ENCODE measurements around the gene PRKCE. TPM values are rescaled to one million over a fixed set of nuclear protein-coding genes. Genes with fewer than 3 reads are reported as not detected.

Gene PRKCE
- total RNA-seq, 1 experiment from 2014 or later, result 14.0 TPM

DNA sequence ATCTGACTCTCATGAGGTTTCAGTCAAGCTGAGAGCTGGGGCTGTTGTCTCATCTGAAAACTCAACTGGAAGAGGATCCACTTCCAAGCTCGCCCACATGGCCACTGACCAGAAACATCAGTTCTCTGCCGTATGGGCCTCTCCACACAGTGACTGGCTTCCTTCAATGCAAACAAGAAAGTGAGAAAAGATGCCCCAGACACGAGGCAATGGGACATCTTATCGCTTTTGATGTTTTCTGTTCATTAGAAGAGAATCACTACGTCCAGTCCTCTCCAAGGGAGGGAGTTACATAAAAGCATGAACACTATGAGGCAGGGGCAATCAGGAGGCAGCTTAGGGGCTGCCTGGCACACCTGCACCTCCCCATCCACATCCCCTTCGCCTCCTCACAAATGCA, 338.7 kb downstream of the PRKCE start:
- in situ Hi-C loops (cut with HindIII; ENCODE audit: low pct_unique_long_range_greater_than_20kb, low sequenced_read_pairs), result no loop called here
- Histone ChIP-seq H3K27me3 (ENCODE audit: control insufficient read depth, insufficient read depth, low read length) (no peaks in the 10 kb centered on the region), H3K27ac (ENCODE audit: low read length) (no peak overlapping the region), H3K9me3 (ENCODE audit: control insufficient read depth, insufficient read depth, low read depth, low read length) (no peaks in the 10 kb centered on the region), H3K4me3 (ENCODE audit: low read depth in 2 of 2, low read length in 2 of 2) (no peak overlapping the region), H3K4me1 (ENCODE audit: control insufficient read depth, insufficient read depth, low read length) (peaks cover 13% of the 10 kb centered on the region), H3K36me3 (ENCODE audit: control insufficient read depth, insufficient read depth, low read length) (no peaks in the 10 kb centered on the region)
- ChIA-PET CTCF (no interaction called here), POLR2A (no interaction called here)
- intact Hi-C loops (cut with micrococcal nuclease; ENCODE audit: unreplicated experiment), result loop anchor here (5.0 kb wide), 1 partner anchor 377 kb away; no protein-coding TSS in a partner anchor
- BruUV-seq (replicated peaks), result no TSS peak
- ATAC-seq (no peak), DNase-seq (ENCODE audit: low read depth, low spot score) (no peak)
- TF ChIP-seq POLR2AphosphoS5 (IDR thresholded peaks at IDR 0.05; ENCODE audit: low read depth, low read length) (no peak), REST (IDR thresholded peaks at IDR 0.05; ENCODE audit: insufficient read depth in 1 of 2, low read depth in 2 of 2, low read length in 1 of 2) (no peak), SIN3A (IDR thresholded peaks at IDR 0.05; ENCODE audit: borderline replicate concordance, insufficient read depth, low read depth, low read length) (no peak), TCF7L2 (IDR thresholded peaks at IDR 0.05; ENCODE audit: low read depth, low read length) (no peak)
- TF ChIP-seq, protein P1, sequence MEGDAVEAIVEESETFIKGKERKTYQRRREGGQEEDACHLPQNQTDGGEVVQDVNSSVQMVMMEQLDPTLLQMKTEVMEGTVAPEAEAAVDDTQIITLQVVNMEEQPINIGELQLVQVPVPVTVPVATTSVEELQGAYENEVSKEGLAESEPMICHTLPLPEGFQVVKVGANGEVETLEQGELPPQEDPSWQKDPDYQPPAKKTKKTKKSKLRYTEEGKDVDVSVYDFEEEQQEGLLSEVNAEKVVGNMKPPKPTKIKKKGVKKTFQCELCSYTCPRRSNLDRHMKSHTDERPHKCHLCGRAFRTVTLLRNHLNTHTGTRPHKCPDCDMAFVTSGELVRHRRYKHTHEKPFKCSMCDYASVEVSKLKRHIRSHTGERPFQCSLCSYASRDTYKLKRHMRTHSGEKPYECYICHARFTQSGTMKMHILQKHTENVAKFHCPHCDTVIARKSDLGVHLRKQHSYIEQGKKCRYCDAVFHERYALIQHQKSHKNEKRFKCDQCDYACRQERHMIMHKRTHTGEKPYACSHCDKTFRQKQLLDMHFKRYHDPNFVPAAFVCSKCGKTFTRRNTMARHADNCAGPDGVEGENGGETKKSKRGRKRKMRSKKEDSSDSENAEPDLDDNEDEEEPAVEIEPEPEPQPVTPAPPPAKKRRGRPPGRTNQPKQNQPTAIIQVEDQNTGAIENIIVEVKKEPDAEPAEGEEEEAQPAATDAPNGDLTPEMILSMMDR (IDR thresholded peaks at IDR 0.05), result no peak

DNA sequence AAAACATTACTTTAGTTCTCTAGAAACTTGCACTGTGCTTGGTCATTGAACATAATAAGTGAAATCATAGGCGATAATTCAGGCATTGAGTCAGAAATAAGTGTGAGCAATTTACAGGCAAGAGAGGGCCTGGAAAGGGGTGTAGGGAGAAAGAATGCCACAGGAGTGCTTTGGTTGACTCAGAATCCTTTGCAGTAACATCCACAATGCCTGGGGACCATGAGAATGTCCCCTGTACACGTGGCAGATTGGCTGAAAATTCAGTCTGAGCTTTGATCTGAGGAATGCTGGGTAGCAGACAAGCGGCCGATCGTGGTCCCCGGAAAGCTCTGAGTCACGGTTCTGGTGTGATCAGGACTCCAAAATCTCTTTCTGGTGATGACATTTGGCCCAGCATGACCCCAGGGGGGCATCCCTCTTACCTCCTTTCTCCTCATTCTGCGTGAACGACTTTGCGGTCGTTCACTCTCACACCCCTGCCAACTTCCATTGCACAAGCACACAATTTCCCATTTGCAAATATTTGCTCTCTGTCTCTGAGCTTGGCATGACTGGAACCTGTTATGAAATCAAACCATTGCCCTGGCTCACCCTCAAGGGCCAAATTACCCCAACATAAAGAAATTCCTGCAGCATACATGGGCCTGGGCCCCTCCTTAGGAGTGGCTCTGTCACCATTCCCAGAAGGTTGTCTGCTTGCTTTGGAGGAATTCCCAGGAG, 340.7 kb downstream of the PRKCE start:
- intact Hi-C loops (cut with micrococcal nuclease; ENCODE audit: unreplicated experiment) (loop anchor here (5.0 kb wide), 1 partner anchor 375 kb away; no protein-coding TSS in a partner anchor), in situ Hi-C loops (cut with HindIII; ENCODE audit: low pct_unique_long_range_greater_than_20kb, low sequenced_read_pairs) (no loop called here)
- H3K9me3 ChIP-seq (ENCODE audit: control insufficient read depth, insufficient read depth, low read depth, low read length), result no peaks in the 10 kb centered on the region
- peaks cover 13% of the 10 kb centered on the region for H3K4me1 ChIP-seq (ENCODE audit: control insufficient read depth, insufficient read depth, low read length)
- H3K4me3 ChIP-seq (ENCODE audit: low read depth in 2 of 2, low read length in 2 of 2), result no peak overlapping the region
- BruUV-seq (replicated peaks), result no TSS peak
- H3K27ac ChIP-seq (ENCODE audit: low read length), result no peak overlapping the region; the same call in 1 of the 2 replicates
- CTCF ChIA-PET, result interaction anchor here (1.3 kb wide), 1 partner anchor 56 kb away, joined by 3 read pairs; no protein-coding TSS in a partner anchor
- POLR2A ChIA-PET, result no interaction called here
- TF ChIP-seq SIN3A (IDR thresholded peaks at IDR 0.05; ENCODE audit: borderline replicate concordance, insufficient read depth, low read depth, low read length), result no peak
- TF ChIP-seq TCF7L2 (IDR thresholded peaks at IDR 0.05; ENCODE audit: low read depth, low read length), result peak; percentile 23; the same call in 1 of the 2 replicates
- DNase-seq (ENCODE audit: low read depth, low spot score), result no peak
- no peaks in the 10 kb centered on the region for H3K36me3 ChIP-seq (ENCODE audit: control insufficient read depth, insufficient read depth, low read length)
- no peaks in the 10 kb centered on the region for H3K27me3 ChIP-seq (ENCODE audit: control insufficient read depth, insufficient read depth, low read length)
- peak; percentile 59 for ATAC-seq
